Chondrocyte (in vitro differentiated cells): Measurements from ENCODE around the gene PRKCH. TPM values are rescaled to one million over a fixed set of nuclear protein-coding genes. Genes with fewer than 3 reads are reported as not detected.

Experiments
- DNase-seq: peaks from one replicate; pipeline ENCODE4 v3.0.0; 2021; ENCODE audit warnings: mixed read lengths, low spot score
- H3K27ac Mint-ChIP-seq: one replicate; pipeline ENCODE4 v1.8.0; 2021; ENCODE audit warnings: mild to moderate bottlenecking, moderate library complexity, mixed read lengths; ENCODE audit not compliant: unreplicated experiment
- H3K27me3 Mint-ChIP-seq: 2 replicates; pipeline ENCODE4 v1.8.0; 2021; ENCODE audit warnings: low read depth, mixed read lengths
- H3K36me3 Mint-ChIP-seq: 2 replicates; pipeline ENCODE4 v1.8.0; 2021; ENCODE audit warnings: low read depth, mixed read lengths
- H3K4me1 Mint-ChIP-seq: 2 replicates; pipeline ENCODE4 v1.8.0; 2021; ENCODE audit warnings: low read depth, mild to moderate bottlenecking, mixed read lengths
- H3K4me3 Mint-ChIP-seq: one replicate; pipeline ENCODE4 v1.8.0; 2021; ENCODE audit warnings: mild to moderate bottlenecking, moderate library complexity, mixed read lengths; ENCODE audit not compliant: unreplicated experiment
- H3K9me3 Mint-ChIP-seq: 2 replicates; pipeline ENCODE4 v1.8.0; 2021; ENCODE audit warnings: low read depth, mixed read lengths
- CTCF ChIP-seq: fragments of 200-600 bp; sonication (generic); IDR thresholded peaks from 2 replicates; pipeline ENCODE4 v1.5.0; 2021; ENCODE audit warnings: antibody characterized with exemption, mild to moderate bottlenecking, moderate library complexity
- total RNA-seq: library from RNA; stranded (reverse); gene quantifications from 3 replicates; pipeline ENCODE4 v1.2.1, GENCODE V29; 2021

PRKCH gene
- total RNA-seq, 1 donor from 2014 or later = 9.7 TPM

- Mint-ChIP-seq H3K27ac (no peak overlapping the region), H3K4me1 (peaks cover 28% of the 10 kb centered on the region), H3K4me3 (no peak overlapping the region), H3K9me3 (no peaks in the 10 kb centered on the region), H3K36me3 (no peaks in the 10 kb centered on the region), H3K27me3 (no peaks in the 10 kb centered on the region)
- no peak for DNase-seq
- TF ChIP-seq CTCF = no peak
These were observed 160.3 kb downstream of the PRKCH start for GRCh38 chr14:61481701-61482100.

- H3K27me3 Mint-ChIP-seq = no peaks in the 10 kb centered on the region
- no peaks in the 10 kb centered on the region for H3K36me3 Mint-ChIP-seq
- no peak for TF ChIP-seq CTCF
- DNase-seq = no peak
- H3K27ac Mint-ChIP-seq = no peak overlapping the region
- peaks cover 20% of the 10 kb centered on the region for H3K4me1 Mint-ChIP-seq
- H3K4me3 Mint-ChIP-seq = no peak overlapping the region
- H3K9me3 Mint-ChIP-seq = no peaks in the 10 kb centered on the region
These were observed 161.2 kb downstream of the PRKCH start for GRCh38 chr14:61482348-61483206.

- peaks cover 11% of the 10 kb centered on the region for H3K4me1 Mint-ChIP-seq
- no peak for DNase-seq
- H3K36me3 Mint-ChIP-seq = no peaks in the 10 kb centered on the region
- no peak for TF ChIP-seq CTCF
- H3K27me3 Mint-ChIP-seq = no peaks in the 10 kb centered on the region
- no peak overlapping the region for H3K27ac Mint-ChIP-seq
- no peak overlapping the region for H3K4me3 Mint-ChIP-seq
- no peaks in the 10 kb centered on the region for H3K9me3 Mint-ChIP-seq
These were observed 162.1 kb downstream of the PRKCH start for GRCh38 chr14:61483476-61483875.

GRCh38 chr14:61484031-61484430 lies 162.7 kb downstream of the PRKCH start:
- Mint-ChIP-seq H3K9me3 (no peaks in the 10 kb centered on the region), H3K36me3 (no peaks in the 10 kb centered on the region), H3K4me1 (peaks cover 5% of the 10 kb centered on the region), H3K27me3 (no peaks in the 10 kb centered on the region), H3K27ac (no peak overlapping the region), H3K4me3 (no peak overlapping the region)
- TF ChIP-seq CTCF = no peak
- no peak for DNase-seq

GRCh38 chr14:61484826-61485584 lies 163.6 kb downstream of the PRKCH start:
- Mint-ChIP-seq H3K4me3 (no peak overlapping the region), H3K4me1 (no peaks in the 10 kb centered on the region), H3K27ac (no peak overlapping the region), H3K9me3 (no peaks in the 10 kb centered on the region), H3K36me3 (no peaks in the 10 kb centered on the region), H3K27me3 (no peaks in the 10 kb centered on the region)
- no peak for DNase-seq
- no peak for TF ChIP-seq CTCF
